Skeletal muscle satellite cell (primary cell): ENCODE measurements around the gene RBM15.

Experiments used
- H3K27me3 ChIP-seq: 2 replicates; pipeline ENCODE4 v1.7.0; 2013; ENCODE audit warnings: low read length; ENCODE audit not compliant: control insufficient read depth, insufficient read depth
- H3K36me3 ChIP-seq: 2 replicates; pipeline ENCODE4 v1.7.0; 2013; ENCODE audit warnings: mild to moderate bottlenecking, control low read depth, low read length; ENCODE audit not compliant: insufficient read depth
- H3K4me1 ChIP-seq: 2 replicates; pipeline ENCODE4 v1.7.0; 2013; ENCODE audit warnings: low read length; ENCODE audit not compliant: control insufficient read depth, insufficient read depth
- H3K4me2 ChIP-seq: 2 replicates; pipeline ENCODE4 v1.7.0; 2013; ENCODE audit warnings: mild to moderate bottlenecking, low read length
- H3K4me3 ChIP-seq: 2 replicates; pipeline ENCODE4 v1.7.0; 2013; ENCODE audit warnings: low read length
- H3K9ac ChIP-seq: 2 replicates; pipeline ENCODE4 v1.7.0; 2013; ENCODE audit warnings: mild to moderate bottlenecking, low read depth, low read length, moderate library complexity
- H3K9me3 ChIP-seq: replicated peaks from 2 replicates; pipeline ENCODE4 v1.7.0; 2013; ENCODE audit warnings: mild to moderate bottlenecking, control low read depth, low read length

The RBM15 gene

DNA sequence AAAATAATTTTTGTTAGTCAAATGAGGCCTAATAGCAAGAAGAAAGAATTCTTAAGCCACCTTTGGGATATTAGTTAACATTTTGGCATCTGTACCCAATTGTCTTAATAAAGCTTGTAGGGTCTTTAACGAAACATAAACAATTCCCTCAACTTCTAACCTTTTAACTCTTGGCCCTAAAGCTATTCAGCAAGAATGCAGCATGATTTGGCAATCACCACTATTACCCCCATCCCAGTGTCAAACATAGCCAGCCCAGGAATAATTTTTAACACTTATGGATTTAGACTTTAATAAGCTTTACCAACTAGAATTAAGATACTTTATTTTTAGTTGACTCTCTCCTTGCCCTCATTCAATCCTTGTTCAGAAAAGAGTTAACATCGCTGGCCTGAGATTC is 54.1 kb downstream of the RBM15 start:
- no peaks in the 10 kb centered on the region for H3K36me3 ChIP-seq
- H3K9me3 ChIP-seq, result no peaks in the 10 kb centered on the region
- H3K4me1 ChIP-seq, result peaks cover 37% of the 10 kb centered on the region
- H3K27me3 ChIP-seq, result no peaks in the 10 kb centered on the region
- H3K4me2 ChIP-seq, result peak overlapping the region; percentile 49
- peak overlapping the region; percentile 3 for H3K4me3 ChIP-seq
- no peak overlapping the region for H3K9ac ChIP-seq

DNA sequence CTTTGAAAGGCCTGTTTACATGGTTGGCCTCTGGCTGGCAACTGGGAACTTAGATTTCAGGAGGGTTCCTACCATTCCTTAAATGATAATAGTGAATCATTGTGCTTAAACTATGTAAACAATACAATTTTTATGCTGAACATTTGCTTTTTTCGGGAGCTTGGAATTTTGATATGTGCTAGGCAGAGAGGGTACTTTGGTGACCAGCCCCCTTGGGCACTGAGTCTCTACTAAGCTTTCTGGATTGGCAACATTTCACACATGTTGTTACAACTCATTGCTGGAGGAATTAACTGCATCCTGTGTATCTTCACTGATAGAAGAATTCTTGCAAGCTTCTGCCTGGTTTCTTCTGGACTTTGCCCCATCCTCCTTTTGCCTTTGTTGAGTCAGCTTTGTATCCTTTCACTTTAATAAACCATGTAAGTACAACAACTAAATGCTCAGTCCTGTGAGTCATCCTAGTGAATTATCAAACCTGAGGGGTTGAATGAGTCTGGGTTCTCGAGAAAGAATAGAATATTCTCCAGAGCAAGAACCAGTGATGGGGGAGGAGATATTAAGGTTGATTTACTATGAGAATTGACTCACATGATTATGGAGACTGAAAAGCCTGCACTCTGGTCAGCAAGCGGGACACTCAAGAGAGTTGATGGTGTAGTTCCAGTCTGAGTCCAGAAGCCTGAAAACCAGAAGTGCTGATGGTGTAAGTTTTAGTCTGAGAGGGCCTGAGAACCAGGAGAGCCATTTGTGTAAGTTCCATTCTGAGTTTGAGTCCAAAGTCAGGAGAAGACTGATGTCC is 54.7 kb downstream of the RBM15 start:
- Histone ChIP-seq H3K9ac (no peak overlapping the region), H3K27me3 (no peaks in the 10 kb centered on the region), H3K36me3 (no peaks in the 10 kb centered on the region), H3K4me2 (peak overlapping the region; percentile 49), H3K4me3 (peak overlapping the region; percentile 3), H3K4me1 (peaks cover 37% of the 10 kb centered on the region), H3K9me3 (no peaks in the 10 kb centered on the region)

DNA sequence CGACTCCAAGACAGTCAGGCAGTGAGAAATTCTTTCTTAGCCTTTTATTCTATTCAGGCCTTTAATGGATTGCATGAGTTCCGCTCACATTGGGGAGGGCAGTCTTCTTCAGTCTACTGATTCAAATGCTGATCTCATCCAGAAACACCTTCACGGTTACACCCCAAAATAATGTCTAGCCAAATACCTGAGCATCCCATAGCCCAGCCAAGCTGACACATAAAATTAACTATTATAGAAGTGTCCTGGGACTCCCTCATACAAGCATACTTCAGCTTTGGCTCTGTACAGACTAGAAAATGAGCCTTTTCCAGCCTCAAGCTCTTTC is 55.3 kb downstream of the RBM15 start:
- H3K27me3 ChIP-seq, result no peaks in the 10 kb centered on the region
- H3K9ac ChIP-seq, result no peak overlapping the region
- H3K4me3 ChIP-seq, result no peak overlapping the region
- H3K4me2 ChIP-seq, result peak overlapping the region; percentile 49
- H3K9me3 ChIP-seq, result no peaks in the 10 kb centered on the region
- no peaks in the 10 kb centered on the region for H3K36me3 ChIP-seq
- peaks cover 37% of the 10 kb centered on the region for H3K4me1 ChIP-seq
